K562 (cell line): ENCODE results near the gene HAUS3.

ENCODE experiments used
- CEBPB ChIP-seq: fragments of 450-650 bp; IDR thresholded peaks from 2 replicates; pipeline ENCODE4 v1.6.1; 2016; ENCODE audit warnings: missing genetic modification characterization, missing compliant biosample characterization
- CREB1 ChIP-seq, 2 experiments: sonication (generic) in 1 of 2; formaldehyde crosslinking in 1 of 2; IDR thresholded peaks; 2 replicates each; pipeline versions ENCODE4 v1.6.1 to v1.8.0; 2012 to 2022; ENCODE audit warnings: inconsistent platforms in 1 of 2, mild to moderate bottlenecking in 1 of 2, missing genetic modification reagents in 1 of 2, moderate library complexity in 1 of 2
- CTCF ChIP-seq, 3 experiments: IDR thresholded peaks in 2 of 3; conservative IDR thresholded peaks in 1 of 3; 2 replicates each; pipeline ENCODE4 v1.5.1; 2011 to 2012; ENCODE audit warnings: low read length in 3 of 3, mild to moderate bottlenecking in 3 of 3, control low read depth in 2 of 3, improper control_type of control experiment in 1 of 3, inconsistent platforms in 1 of 3, low read depth in 1 of 3, mixed read lengths in 1 of 3, moderate library complexity in 1 of 3; ENCODE audit not compliant: insufficient read depth in 2 of 3
- FOXJ3 ChIP-seq: sonication (generic); formaldehyde crosslinking; IDR thresholded peaks from 2 replicates; pipeline ENCODE4 v1.4.0; 2020; ENCODE audit warnings: mild to moderate bottlenecking, missing genetic modification reagents
- GABPA ChIP-seq: fragments of 200-800 bp; sonication (Bioruptor generic); conservative IDR thresholded peaks from 2 replicates; pipeline ENCODE4 v1.6.1; 2016; ENCODE audit warnings: low read depth, missing genetic modification characterization, missing compliant biosample characterization
- POLR2A ChIP-seq: fragments of 450-650 bp; conservative IDR thresholded peaks from 2 replicates; pipeline ENCODE4 v1.6.1; 2016
- POLR2G ChIP-seq: fragments of 200-400 bp; formaldehyde crosslinking; IDR thresholded peaks from 2 replicates; pipeline ENCODE4 v1.6.1; 2017; ENCODE audit warnings: low read depth, mild to moderate bottlenecking, antibody characterized with exemption, low read length, moderate library complexity
- RFX5 ChIP-seq: IDR thresholded peaks from 2 replicates; pipeline ENCODE4 v1.6.1; 2011; ENCODE audit warnings: low read depth, mild to moderate bottlenecking, improper control_type of control experiment, low read length
- SMAD3 ChIP-seq: fragments of 450-650 bp; formaldehyde crosslinking; conservative IDR thresholded peaks from 2 replicates; pipeline ENCODE4 v1.4.0; 2020; ENCODE audit warnings: mild to moderate bottlenecking
- ZNF143 ChIP-seq: sonication (generic); formaldehyde crosslinking; IDR thresholded peaks from 2 replicates; pipeline ENCODE4 v1.9.0; 2022; ENCODE audit warnings: mild to moderate bottlenecking, missing genetic modification reagents
- ZNF274 ChIP-seq: IDR thresholded peaks from 2 replicates; pipeline ENCODE4 v1.6.1; 2011; ENCODE audit warnings: low read depth, mild to moderate bottlenecking, low read length, moderate library complexity, borderline replicate concordance
- ZNF407 ChIP-seq: fragments of 450-650 bp; IDR thresholded peaks from 2 replicates; pipeline ENCODE4 v1.6.1; 2016; ENCODE audit warnings: low read depth
- ZNF696 ChIP-seq: fragments of 250-450 bp; sonication (Bioruptor Pico); conservative IDR thresholded peaks from 2 replicates; pipeline ENCODE4 v1.4.0; 2020; ENCODE audit warnings: mild to moderate bottlenecking, moderate library complexity

GRCh38 chr4:2268357-2269205 is 26.7 kb upstream of the HAUS3 start:
- TF ChIP-seq ZNF696 (CRISPR knock-in tag) (no peak), CEBPB (no peak), ZNF143 (no peak), CTCF (IDR thresholded peaks at IDR 0.05 in 2 of 3, conservative IDR thresholded peaks at IDR 0.05 in 1 of 3; ENCODE audit: insufficient read depth in 2 of 3, low read depth in 1 of 3, low read length in 3 of 3) (no peak), RFX5 (no peak), POLR2A (no peak), FOXJ3 (no peak), ZNF407 (no peak), GABPA (tag) (no peak), CREB1 (IDR thresholded peaks at IDR 0.05) (no peak), CREB1 (CRISPR knock-in tag; IDR thresholded peaks at IDR 0.05) (no peak), SMAD3 (CRISPR knock-in tag) (no peak), POLR2G (no peak), ZNF274 (no peak)
